ENCODE measurements around the gene SGCD.

- TF ChIP-seq CTCF (IDR thresholded peaks at IDR 0.05) (no peak), SIN3A (IDR thresholded peaks at IDR 0.05; ENCODE audit: borderline replicate concordance, insufficient read depth, low read depth, low read length) (no peak), POLR2AphosphoS5 (IDR thresholded peaks at IDR 0.05; ENCODE audit: low read depth, low read length) (no peak)
Observed at GRCh38 chr5:156367597-156367996, 40.6 kb downstream of the SGCD start.

All from Panc1 (cell line).